BE2C (cell line): ENCODE data around the gene KCTD15.
A peak's percentile ranks its signal among the peaks of the same experiment; 100 is the strongest.

Source experiments
- DNase-seq: peaks from one replicate; pipeline ENCODE4 v3.0.0-alpha.2; 2020
- H3K27me3 ChIP-seq: fragments of 250-450 bp; sonication (Bioruptor Pico); 2 replicates; pipeline ENCODE4 v1.5.1; 2020; ENCODE audit warnings: mild to moderate bottlenecking
- H3K36me3 ChIP-seq: fragments of 250-450 bp; sonication (Bioruptor Pico); 2 replicates; pipeline ENCODE4 v1.5.1; 2020; ENCODE audit warnings: mild to moderate bottlenecking
- H3K4me1 ChIP-seq: fragments of 250-450 bp; sonication (Bioruptor Pico); 2 replicates; pipeline ENCODE4 v1.5.1; 2020
- H3K4me3 ChIP-seq: 2 replicates; pipeline ENCODE4 v1.5.1; 2011; ENCODE audit warnings: low read depth, low read length
- H3K9me3 ChIP-seq: fragments of 250-450 bp; sonication (Bioruptor Pico); 2 replicates; pipeline ENCODE4 v1.5.1; 2020
- TF ChIP-seq, protein P1 (sequence below): IDR thresholded peaks from 2 replicates; pipeline ENCODE4 v1.5.1; 2012; ENCODE audit warnings: mild to moderate bottlenecking, low read depth, low read length

Gene KCTD15

DNA sequence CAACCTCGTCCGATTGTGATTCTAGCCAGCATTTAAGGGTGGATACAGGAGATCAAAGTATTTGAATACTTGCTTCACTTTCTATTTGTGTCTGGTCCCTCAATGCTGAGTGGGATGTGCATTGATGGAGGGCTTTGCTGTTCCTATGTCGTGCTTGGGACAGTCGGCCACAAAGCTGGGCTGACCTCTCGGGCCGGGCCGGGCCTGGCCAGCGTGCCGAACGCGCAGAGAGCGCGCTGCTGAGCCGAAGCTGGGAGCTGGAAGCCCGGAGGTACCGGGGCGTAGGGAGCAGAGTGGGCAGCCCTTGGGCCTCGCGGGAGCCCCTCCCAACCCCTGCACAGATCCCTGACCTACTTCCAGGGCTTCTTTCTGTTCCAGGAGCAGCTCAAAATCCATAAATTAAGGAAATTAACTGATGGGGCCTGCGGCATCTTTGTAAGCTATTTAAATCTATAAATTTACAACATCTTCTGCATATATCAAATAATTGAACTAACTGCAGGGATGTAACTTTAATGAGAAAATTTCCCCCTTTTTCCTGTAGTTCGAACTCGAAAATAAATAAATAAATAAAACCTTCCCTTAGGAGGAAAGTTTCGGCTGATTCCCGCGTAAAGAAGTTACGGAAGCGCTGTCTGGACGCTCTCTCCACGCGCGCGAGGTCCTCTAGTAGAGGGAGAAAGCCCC lies 1.8 kb upstream of the KCTD15 start:
- DNase-seq, result no peak
- peaks cover 21% of the 10 kb centered on the region for H3K4me1 ChIP-seq
- H3K36me3 ChIP-seq, result no peaks in the 10 kb centered on the region
- TF ChIP-seq, protein P1, sequence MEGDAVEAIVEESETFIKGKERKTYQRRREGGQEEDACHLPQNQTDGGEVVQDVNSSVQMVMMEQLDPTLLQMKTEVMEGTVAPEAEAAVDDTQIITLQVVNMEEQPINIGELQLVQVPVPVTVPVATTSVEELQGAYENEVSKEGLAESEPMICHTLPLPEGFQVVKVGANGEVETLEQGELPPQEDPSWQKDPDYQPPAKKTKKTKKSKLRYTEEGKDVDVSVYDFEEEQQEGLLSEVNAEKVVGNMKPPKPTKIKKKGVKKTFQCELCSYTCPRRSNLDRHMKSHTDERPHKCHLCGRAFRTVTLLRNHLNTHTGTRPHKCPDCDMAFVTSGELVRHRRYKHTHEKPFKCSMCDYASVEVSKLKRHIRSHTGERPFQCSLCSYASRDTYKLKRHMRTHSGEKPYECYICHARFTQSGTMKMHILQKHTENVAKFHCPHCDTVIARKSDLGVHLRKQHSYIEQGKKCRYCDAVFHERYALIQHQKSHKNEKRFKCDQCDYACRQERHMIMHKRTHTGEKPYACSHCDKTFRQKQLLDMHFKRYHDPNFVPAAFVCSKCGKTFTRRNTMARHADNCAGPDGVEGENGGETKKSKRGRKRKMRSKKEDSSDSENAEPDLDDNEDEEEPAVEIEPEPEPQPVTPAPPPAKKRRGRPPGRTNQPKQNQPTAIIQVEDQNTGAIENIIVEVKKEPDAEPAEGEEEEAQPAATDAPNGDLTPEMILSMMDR, result no peak
- H3K4me3 ChIP-seq, result peak overlapping the region; percentile 85
- no peaks in the 10 kb centered on the region for H3K27me3 ChIP-seq
- H3K9me3 ChIP-seq, result no peaks in the 10 kb centered on the region

DNA sequence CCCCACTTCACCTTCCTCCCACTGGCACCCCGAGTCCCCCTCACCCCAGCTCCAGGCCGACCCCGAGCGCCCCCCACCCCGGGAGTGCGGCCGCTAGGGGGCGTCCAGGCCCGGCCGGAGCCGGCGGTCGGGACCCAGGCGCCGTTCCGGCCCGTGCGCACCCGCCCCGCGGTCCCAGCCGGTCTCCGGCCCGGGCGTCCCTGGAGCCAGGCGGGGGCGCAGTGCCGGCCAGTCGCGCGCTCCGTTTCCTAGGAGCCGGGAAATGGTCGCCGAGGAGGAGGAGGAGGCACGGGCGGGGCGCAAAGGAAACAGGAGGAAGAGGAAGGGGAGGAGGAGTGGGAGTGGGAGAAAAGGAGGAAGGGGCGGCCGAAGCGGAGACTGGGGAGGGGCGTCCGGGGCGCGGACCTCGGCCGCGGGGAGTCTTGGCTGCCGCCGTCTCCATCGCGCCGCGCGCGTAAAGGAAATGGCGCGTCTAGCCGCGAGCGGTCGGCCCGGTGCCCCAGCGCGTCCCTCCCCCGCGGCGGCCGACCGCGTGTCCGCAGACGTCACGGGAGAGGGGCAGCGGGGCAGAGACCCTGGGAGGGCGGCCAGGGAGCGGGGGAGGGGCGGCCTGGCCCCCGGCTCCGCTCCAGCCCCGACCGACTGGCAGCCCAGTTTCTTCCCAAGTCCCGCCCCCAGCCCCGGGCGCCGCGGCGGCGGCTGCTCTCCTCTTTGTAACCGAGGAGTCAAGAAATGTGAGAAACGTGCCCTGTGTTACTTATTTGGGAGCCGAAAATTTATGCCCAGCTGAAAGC lies 1.1 kb upstream of the KCTD15 start:
- Histone ChIP-seq H3K27me3 (no peaks in the 10 kb centered on the region), H3K4me1 (peaks cover 26% of the 10 kb centered on the region), H3K4me3 (peak overlapping the region; percentile 85), H3K9me3 (no peaks in the 10 kb centered on the region), H3K36me3 (peaks cover 6% of the 10 kb centered on the region)
- TF ChIP-seq, protein P1, result peak; percentile 61
- DNase-seq, result peak; percentile 93

DNA sequence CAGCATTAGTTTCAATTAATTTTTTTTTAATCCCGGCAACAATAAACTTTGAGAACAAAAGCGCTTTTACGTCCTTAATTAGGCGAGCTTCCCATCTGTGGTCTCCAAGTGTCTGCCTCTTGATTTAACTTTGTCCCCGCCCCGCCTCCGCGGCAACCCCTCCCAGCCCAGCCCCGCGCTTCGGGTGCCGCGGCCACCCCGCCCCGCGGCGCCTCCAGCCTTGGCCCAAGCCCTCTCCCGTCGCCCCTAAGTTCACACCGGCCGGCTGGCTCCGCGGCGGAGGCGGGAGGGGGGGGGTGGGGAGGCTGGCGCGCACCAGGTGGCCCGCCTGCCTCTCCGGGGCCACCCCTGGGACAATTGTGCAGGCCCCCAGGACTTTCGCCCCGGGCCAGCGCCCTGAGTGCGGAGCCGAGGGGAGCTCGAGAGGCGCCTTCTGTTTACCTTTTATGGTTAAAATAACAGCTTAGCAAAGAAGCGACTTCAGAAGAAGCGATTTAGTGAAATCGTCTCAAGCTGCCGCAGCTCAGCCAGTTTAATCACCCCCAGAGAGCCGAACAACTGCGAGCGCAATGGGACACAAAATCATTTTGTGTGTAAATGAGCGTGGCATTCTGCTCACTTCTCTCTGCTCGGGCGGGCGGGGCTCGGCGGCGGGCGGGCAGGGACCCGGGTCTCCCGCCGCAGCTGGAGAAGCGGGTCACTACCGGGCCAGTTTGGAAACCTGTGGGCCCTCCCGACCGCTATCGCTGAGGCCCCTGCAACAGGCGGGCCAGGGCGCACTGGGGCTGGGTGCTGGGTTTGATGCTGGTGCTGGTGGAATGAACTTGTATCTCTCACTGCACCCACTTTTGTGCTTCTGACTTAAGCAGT lies 1.4 kb downstream of the KCTD15 start:
- H3K4me1 ChIP-seq, result peaks cover 26% of the 10 kb centered on the region
- peak overlapping the region; percentile 85 for H3K4me3 ChIP-seq
- H3K9me3 ChIP-seq, result no peaks in the 10 kb centered on the region
- DNase-seq, result peak; percentile 41
- TF ChIP-seq, protein P1, result no peak
- no peaks in the 10 kb centered on the region for H3K27me3 ChIP-seq
- peaks cover 25% of the 10 kb centered on the region for H3K36me3 ChIP-seq

DNA sequence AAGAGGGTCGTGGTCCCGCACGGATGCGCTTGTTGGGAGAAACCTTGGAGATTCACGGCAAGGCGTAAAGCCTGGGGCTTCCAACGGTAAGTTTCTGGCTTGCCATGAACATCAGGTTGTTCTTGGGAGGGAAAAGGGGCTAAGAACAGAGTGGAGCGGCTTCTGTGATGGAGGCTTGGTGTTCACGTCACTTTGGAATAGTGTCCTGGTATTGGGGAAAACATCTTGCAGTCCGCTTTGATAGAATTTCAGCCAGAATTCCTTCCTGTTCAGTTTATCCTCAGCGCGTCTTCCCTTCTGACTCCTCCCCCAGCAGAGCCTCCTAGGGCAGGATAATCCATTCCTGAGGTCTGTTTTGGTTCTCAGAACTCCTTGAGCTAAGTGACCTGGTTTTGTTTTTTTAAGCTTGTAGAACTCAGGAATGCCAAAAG lies 2.0 kb downstream of the KCTD15 start:
- Histone ChIP-seq H3K4me3 (peak overlapping the region; percentile 85), H3K27me3 (no peaks in the 10 kb centered on the region), H3K9me3 (no peaks in the 10 kb centered on the region), H3K4me1 (peaks cover 26% of the 10 kb centered on the region), H3K36me3 (peaks cover 29% of the 10 kb centered on the region)
- TF ChIP-seq, protein P1, result no peak
- DNase-seq, result no peak

DNA sequence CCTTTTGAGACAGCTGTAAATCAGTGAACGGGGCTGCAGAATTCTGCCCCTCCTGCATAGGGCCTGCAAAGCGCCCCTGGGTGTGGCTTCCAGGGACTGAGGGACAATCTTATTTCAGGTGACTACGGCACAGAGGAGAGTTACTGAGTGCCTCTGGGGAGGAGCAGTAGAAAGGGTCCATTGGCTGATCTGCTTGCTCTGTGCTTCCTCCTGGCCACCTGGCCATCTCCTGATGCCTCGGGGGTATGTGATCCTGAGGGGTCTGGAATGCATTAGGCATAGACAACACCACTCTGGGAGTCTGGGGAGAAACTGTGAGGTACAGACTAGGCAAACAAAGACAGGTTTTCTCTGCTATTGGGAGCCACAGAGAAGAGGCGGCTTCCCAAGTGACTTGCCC lies 2.8 kb downstream of the KCTD15 start:
- DNase-seq, result peak; percentile 72
- TF ChIP-seq, protein P1, result no peak
- no peaks in the 10 kb centered on the region for H3K9me3 ChIP-seq
- H3K4me1 ChIP-seq, result peaks cover 24% of the 10 kb centered on the region
- H3K36me3 ChIP-seq, result peaks cover 37% of the 10 kb centered on the region
- peak overlapping the region; percentile 16 for H3K4me3 ChIP-seq
- H3K27me3 ChIP-seq, result no peaks in the 10 kb centered on the region
